WI38 (cell line): Measurements from ENCODE around the gene GSE1.

Source experiments
- H3K4me3 ChIP-seq: 2 replicates; pipeline ENCODE4 v1.5.1; 2011; ENCODE audit warnings: low read depth, mild to moderate bottlenecking, control low read depth, low read length
- CTCF ChIP-seq: IDR thresholded peaks from 2 replicates; pipeline ENCODE4 v1.5.1; 2012; ENCODE audit warnings: low read depth, mild to moderate bottlenecking, control low read depth, low read length

GSE1 gene

GRCh38 chr16:85593494-85594221 is 19.5 kb upstream of the GSE1 start:
- no peak overlapping the region for H3K4me3 ChIP-seq
- no peak for TF ChIP-seq CTCF

GRCh38 chr16:85594273-85594977 is 18.7 kb upstream of the GSE1 start:
- H3K4me3 ChIP-seq: no peak overlapping the region
- TF ChIP-seq CTCF: no peak

GRCh38 chr16:85594978-85595661 is 18.0 kb upstream of the GSE1 start:
- no peak overlapping the region for H3K4me3 ChIP-seq
- no peak for TF ChIP-seq CTCF

DNA sequence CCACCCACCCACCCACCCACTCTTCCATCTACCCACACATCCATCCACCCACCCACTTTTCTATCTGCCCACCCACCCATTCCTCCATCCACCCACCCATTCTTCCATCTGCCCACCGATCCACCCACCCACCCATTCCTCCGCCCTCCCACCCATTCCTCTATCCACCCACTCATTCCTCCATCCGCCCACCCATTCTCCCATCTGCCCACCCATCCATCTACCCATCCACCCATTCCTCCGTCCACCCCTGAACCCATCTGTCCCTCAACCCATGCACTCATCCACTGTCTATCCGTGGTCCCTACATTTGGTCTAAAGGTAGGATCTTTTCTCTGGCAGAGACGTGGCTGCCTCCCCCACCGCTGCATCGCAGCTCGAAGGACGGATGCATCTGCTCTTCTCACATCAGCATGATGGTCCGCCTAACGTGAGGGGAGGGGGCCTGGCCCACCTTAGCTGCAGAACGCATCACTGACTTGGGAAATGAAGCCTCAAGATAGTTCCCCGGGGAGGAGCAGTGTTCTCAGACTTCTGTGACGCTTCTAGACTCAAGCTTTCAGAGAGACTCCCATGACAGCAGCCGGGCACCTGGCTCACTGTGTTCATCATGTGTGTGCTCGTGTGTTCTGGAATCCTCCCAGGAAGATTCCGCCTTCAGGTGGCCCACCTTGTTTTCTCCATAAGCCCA is 17.2 kb upstream of the GSE1 start:
- H3K4me3 ChIP-seq: no peak overlapping the region
- TF ChIP-seq CTCF: no peak

DNA sequence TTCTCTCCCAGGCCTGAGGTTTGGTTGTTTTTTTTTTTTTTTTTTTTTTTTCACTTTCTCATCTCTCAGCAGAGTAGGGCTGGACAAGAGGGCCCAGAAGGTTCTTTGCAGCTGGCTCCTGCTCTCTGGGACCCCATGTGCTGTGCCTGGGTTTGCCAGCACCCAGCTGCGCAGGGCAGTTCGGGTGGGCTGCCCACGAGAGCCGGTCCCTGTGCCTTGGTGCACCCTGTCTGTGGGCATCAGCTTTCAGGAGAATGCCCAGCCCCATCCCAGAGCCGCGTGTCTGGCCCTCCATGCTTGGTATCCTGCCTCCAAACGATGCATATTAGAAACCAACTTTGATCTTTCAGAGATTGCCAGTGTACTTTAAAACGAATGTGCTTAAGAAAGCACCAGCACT is 15.0 kb upstream of the GSE1 start:
- TF ChIP-seq CTCF: no peak
- no peak overlapping the region for H3K4me3 ChIP-seq

- no peak for TF ChIP-seq CTCF
Measured at GRCh38 chr16:85600078-85600477, 13.0 kb upstream of the GSE1 start.

More at GRCh38 chr16:85600078-85600477, 13.0 kb upstream of the GSE1 start:
- no peak overlapping the region for H3K4me3 ChIP-seq
